Measurements from ENCODE around the gene RWDD3.

RWDD3 gene

GRCh38 chr1:95287081-95287480, 53.1 kb downstream of the RWDD3 start:
- DNase-seq, result peak; percentile 69

- peak; percentile 55 for DNase-seq
Measured at GRCh38 chr1:95287825-95288224, 53.8 kb downstream of the RWDD3 start.

All from NCI-H69 (cell line).